ENCODE results near the gene GPR137B.

- TF ChIP-seq CTCF (IDR thresholded peaks at IDR 0.05) (no peak), POLR2A (IDR thresholded peaks at IDR 0.05) (no peak)
These were observed 49.4 kb upstream of the GPR137B start for GRCh38 chr1:236092899-236093298.
